ENCODE measurements around the gene ZNF326. TPM values are rescaled to one million over a fixed set of nuclear protein-coding genes. Genes with fewer than 3 reads are reported as not detected.

ZNF326 gene
- total RNA-seq: 4.0 and 13.6 TPM in 2 replicates

GRCh38 chr1:89994805-89995597, at the start of gene ZNF326:
Gene ZNF326, plus strand, starts transcription at chr1:89995110. Its CDS starts 148 bp downstream, at chr1:89995258.

Other genes with a start within 250 kb of the ZNF326 start
- 6.5 and 17.9 TPM in 2 replicates for gene LRRC8D, start 174.1 kb upstream of the ZNF326 start, total RNA-seq

Measured in bladder microvascular endothelial cell (primary cell).